Calu3 (cell line): ENCODE data around the gene MTCH1. TPM values are rescaled to one million over a fixed set of nuclear protein-coding genes. Genes with fewer than 3 reads are reported as not detected.
A peak's percentile ranks its signal among the peaks of the same experiment; 100 is the strongest.
"Not testable (repeated sequence)": the region's sequence is repeated elsewhere in the genome, so short reads cannot be mapped to it uniquely, and the experiment has no call there.

ENCODE experiments used
- BruUV-seq: library from RNA; stranded (reverse); fragments of 400-500 nt; replicated peaks from 2 replicates; lab custom pipeline; 2021; lab: Mats Ljungman, UMichigan
- CTCF ChIA-PET: fragments of 300-600 bp; sonication (Branson Sonifier 250); formaldehyde crosslinking; loops from one replicate; lab custom pipeline; 2022; ENCODE audit warnings: antibody characterized with exemption; lab: Charles Lee
- DNase-seq: peaks from one replicate; pipeline ENCODE4 v3.0.0; 2022
- H3K27ac Mint-ChIP-seq: one replicate; pipeline ENCODE4 v1.8.0; 2022; ENCODE audit warnings: mixed read lengths; ENCODE audit not compliant: unreplicated experiment
- H3K27me3 Mint-ChIP-seq: one replicate; pipeline ENCODE4 v1.8.0; 2022; ENCODE audit warnings: mixed read lengths; ENCODE audit not compliant: unreplicated experiment
- H3K36me3 Mint-ChIP-seq: one replicate; pipeline ENCODE4 v1.8.0; 2022; ENCODE audit warnings: mild to moderate bottlenecking, moderate library complexity, mixed read lengths; ENCODE audit not compliant: insufficient read depth, unreplicated experiment
- H3K4me1 Mint-ChIP-seq: one replicate; pipeline ENCODE4 v1.8.0; 2022; ENCODE audit warnings: mild to moderate bottlenecking, low read depth, mixed read lengths; ENCODE audit not compliant: unreplicated experiment
- H3K4me3 Mint-ChIP-seq: one replicate; pipeline ENCODE4 v1.8.0; 2022; ENCODE audit warnings: mild to moderate bottlenecking, low read depth, moderate library complexity, mixed read lengths; ENCODE audit not compliant: unreplicated experiment
- H3K9me3 Mint-ChIP-seq: one replicate; pipeline ENCODE4 v1.8.0; 2022; ENCODE audit warnings: low read depth, mixed read lengths; ENCODE audit not compliant: unreplicated experiment
- CTCF ChIP-seq: fragments of 200-600 bp; IDR thresholded peaks from one replicate; pipeline ENCODE4 v1.8.0; 2022; ENCODE audit warnings: antibody characterized with exemption; ENCODE audit not compliant: unreplicated experiment
- intact Hi-C: fragments of 100-400 bp; cut with micrococcal nuclease; formaldehyde crosslinking; loops from one replicate; pipeline ENCODE4 v1.10.0; 2022; ENCODE audit not compliant: unreplicated experiment
- total RNA-seq: library from RNA; stranded (reverse); gene quantifications from 2 replicates; pipeline ENCODE4 v1.2.3, GENCODE V29; 2022

Gene MTCH1
- total RNA-seq, 1 experiment from 2014 or later, result 288 TPM

DNA sequence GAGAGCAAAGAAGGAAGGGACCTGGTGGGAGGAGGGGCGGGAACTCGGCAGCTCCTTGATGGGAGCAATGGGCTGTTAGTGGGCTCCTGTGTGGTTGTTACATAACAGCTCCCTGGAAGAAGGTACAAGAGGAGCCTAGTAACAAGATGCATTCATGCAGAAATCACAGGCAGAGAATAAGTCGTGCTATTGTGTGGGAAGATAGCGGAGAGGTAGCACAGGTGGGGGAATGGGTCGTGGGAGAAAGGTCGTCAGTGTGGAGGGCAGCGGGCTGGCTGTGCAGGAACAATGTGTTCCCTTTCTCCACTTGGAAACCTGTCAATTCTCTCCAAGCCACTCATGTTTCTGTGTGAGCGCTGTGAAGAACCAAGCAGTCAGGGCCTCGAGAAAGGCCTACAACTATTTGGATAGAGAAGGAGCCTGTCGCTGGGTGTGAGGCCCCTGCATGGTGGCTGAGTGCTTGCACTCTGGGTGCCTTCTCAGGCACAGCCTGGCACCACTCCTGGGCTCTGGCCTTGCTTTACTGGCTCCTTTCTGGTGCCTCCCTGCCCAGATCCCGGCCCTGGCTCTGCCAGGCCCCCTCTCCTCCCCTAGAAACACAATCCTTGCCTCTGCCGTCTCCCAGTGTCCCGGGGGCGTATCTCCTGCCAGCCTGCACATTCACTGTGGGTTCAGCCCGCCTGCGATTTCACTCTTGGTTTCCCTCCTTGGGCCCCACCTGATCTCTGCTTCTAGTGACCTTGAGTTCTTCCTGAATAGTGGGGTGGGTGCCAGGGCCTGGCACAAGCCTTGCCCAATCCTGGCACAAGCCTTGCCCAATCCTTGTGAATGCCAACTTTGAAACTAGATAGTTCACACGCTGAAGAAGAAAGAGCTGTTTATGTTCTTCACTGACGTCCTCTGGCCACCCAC is 12.1 kb upstream of the MTCH1 start:
- intact Hi-C loops, result no loop called here
- no peak for TF ChIP-seq CTCF

DNA sequence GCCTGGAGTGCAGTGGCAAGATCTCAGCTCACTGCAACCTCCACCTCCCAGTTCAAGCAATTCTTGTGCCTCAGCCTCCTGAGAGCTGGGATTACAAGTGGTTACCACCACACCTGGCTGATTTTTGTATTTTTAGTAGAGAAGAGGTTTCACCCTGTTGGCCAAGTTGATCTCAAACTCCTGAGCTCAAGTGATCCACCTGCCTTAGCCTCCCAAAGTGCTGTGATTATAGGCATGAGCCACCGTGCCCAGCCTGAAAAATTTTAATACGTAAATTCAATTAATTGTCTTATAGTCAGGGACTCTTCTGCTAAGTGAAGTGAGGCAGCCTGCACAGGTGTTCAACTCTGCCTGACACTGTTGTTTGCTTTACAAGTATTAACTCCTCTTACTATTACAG is 4.4 kb upstream of the MTCH1 start:
- H3K9me3 Mint-ChIP-seq, intact Hi-C loops, CTCF ChIA-PET, H3K4me3 Mint-ChIP-seq, H3K36me3 Mint-ChIP-seq, H3K27ac Mint-ChIP-seq, DNase-seq, BruUV-seq: not testable (repeated sequence)
- peaks cover 32% of the 10 kb centered on the region for H3K27me3 Mint-ChIP-seq
- H3K4me1 Mint-ChIP-seq, result peaks cover 16% of the 10 kb centered on the region

More for the DNA sequence above, 12.1 kb upstream of the MTCH1 start:
- peaks cover 8% of the 10 kb centered on the region for H3K4me1 Mint-ChIP-seq
- no peaks in the 10 kb centered on the region for H3K9me3 Mint-ChIP-seq
- H3K27me3 Mint-ChIP-seq, result peaks cover 92% of the 10 kb centered on the region
- no peak overlapping the region for H3K4me3 Mint-ChIP-seq
- no peak overlapping the region for H3K27ac Mint-ChIP-seq
- no peak for DNase-seq
- no peaks in the 10 kb centered on the region for H3K36me3 Mint-ChIP-seq
- BruUV-seq, result no TSS peak
- CTCF ChIA-PET, result interaction anchor here (0.5 kb wide), 1 partner anchor 1389 kb away, joined by 3 read pairs; no protein-coding TSS in a partner anchor

DNA sequence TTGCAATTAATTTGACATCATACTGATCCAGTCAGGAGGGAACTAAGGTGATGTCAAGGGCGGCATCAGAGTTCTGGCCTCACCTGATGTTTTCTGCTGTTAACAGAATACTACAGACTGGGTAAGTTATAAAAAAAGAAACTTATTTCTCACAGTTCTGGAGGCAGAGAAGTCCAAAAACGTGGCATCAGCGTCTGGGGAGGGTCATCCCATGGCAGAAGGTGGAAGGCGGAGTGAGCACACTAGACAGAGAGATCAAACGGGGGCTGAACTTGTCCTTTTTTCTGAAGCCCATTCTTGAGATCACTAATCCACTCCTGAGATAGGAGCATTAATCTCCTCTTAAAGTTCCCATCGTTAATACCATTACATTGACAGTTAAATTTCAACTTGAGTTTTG is 3.3 kb upstream of the MTCH1 start:
- Mint-ChIP-seq H3K27ac (no peak overlapping the region), H3K27me3 (peaks cover 21% of the 10 kb centered on the region), H3K4me1 (peaks cover 16% of the 10 kb centered on the region), H3K4me3 (no peak overlapping the region), H3K36me3 (no peaks in the 10 kb centered on the region), H3K9me3 (no peaks in the 10 kb centered on the region)
- DNase-seq, result no peak
- TF ChIP-seq CTCF, result no peak
- no TSS peak for BruUV-seq
- CTCF ChIA-PET, result no interaction called here
- intact Hi-C loops, result loop anchor here (10.0 kb wide), 1 partner anchor 74 kb away; no protein-coding TSS in a partner anchor

DNA sequence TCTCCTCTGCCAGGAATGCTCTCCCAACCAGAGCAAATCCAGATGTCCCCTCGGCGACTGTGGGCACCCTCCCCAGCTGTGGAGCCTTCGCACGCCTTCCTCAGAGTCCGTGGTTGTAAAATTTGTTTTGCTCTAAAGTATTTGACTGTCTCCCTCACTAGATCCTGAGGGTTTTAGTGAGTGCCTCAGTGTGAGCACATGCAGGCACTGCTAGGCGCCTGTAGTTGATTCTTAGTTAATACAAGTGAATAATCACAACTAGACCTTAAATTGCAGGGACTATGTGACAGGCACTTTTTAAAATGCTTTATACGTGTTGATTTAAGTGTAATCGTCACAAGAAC is 680 bp upstream of the MTCH1 start:
- BruUV-seq, result no TSS peak
- no peak for DNase-seq
- H3K4me1 Mint-ChIP-seq, result peaks cover 22% of the 10 kb centered on the region
- H3K9me3 Mint-ChIP-seq, result no peaks in the 10 kb centered on the region
- H3K36me3 Mint-ChIP-seq, result no peaks in the 10 kb centered on the region
- H3K4me3 Mint-ChIP-seq, result no peak overlapping the region
- CTCF ChIA-PET, result interaction anchor here (1.5 kb wide), 2 partner anchors 31 to 72 kb away, joined by 11 to 14 read pairs; no protein-coding TSS in a partner anchor
- peak overlapping the region; percentile 85 for H3K27ac Mint-ChIP-seq
- intact Hi-C loops, result loop anchor here (10.0 kb wide), 1 partner anchor 72 kb away; no protein-coding TSS in a partner anchor
- peaks cover 9% of the 10 kb centered on the region for H3K27me3 Mint-ChIP-seq
- TF ChIP-seq CTCF, result no peak
